Esophagus mucosa (tissue), 1 donor: ENCODE results near the gene DGUOK. TPM values are rescaled to one million over a fixed set of nuclear protein-coding genes. Genes with fewer than 3 reads are reported as not detected.
A peak's percentile ranks its signal among the peaks of the same experiment; 100 is the strongest.

Source experiments
- ATAC-seq: fragments of 200-7000 bp; cut with Tn5 transposase; one replicate; pipeline ENCODE4 v1.9.1; 2020
- total RNA-seq: library from RNA; stranded (reverse); gene quantifications from one replicate; pipeline ENCODE4 v1.2.4, GENCODE V29; 2023
- donor health status: DM: yes; HTN: yes; CAD: no.

DGUOK gene
- total RNA-seq, 1 donor from 2014 or later = 38.3 TPM

DNA sequence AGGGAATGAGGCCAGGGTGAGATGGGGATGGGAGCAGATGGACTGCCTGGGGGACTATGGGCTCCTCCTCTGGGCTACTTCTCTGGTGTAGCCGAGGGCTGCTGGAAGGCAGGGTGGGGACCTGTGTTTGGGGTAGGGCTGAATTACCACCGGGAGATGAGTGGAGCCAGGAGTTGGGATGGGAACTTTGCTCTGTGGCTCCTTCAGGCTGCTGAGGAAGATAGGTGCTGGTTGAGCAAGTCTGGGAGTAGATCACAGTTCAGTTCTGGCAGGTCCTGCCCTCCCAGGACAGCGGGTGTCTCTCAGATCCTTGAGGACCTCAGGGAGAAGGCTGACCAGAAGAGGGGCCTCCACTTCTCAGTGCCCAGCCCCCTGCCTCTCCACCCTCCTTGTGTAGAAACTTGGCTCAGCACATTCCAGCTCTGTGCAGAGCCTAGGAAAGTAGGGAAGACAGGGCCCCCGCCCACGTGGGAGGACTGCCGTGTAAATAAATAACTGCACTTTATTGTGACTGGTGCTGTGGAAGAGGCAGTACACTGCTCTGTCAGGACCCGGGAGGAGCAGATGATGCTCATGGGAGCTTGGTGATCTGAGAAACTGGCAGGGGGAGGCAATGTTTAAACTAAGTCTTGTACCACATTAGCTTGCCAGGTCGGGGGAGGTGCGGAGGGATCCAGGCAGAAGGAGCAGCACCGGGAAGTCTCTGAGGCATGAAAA lies 73.4 kb downstream of the DGUOK start:
- ATAC-seq = no peak

DNA sequence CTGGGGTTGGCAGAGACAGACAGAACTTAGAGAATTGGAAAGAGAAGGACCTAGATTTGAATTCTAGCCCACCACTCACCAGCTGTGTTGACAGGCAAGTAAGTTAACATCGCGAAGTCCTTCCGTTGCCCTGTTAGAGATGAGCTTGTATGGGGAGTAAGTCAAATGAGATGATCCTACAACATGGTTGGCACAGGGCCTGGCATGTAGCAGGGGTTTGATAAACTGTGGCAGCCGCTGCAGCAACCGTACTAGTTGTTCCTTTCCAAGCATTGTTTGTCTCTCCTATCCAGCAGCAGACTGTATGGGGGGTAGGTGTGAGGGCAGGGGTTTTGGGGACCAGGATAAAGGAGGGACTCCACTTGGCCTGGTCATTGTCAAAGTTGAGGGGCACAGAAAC lies 74.0 kb downstream of the DGUOK start:
- no peak for ATAC-seq

DNA sequence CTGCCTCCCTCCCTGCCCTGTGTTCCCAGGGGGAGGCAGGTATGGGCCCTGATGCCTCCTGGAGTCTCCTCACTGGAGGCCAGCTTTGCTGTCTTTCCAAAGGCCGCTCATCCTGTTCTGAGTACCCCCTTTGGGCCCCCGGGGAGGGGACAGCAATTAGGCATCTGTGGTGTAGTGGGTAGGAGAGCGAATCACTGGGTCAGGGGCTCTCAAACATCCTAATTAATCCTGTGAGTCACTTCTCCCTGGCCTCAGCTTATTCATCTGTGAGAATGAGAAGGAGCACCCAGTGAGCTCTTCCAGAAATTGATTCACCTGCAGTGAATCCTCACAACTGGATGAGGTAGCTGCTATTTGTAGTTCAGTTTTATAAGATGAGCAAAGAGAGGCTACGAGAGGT lies 74.4 kb downstream of the DGUOK start:
- ATAC-seq = no peak

DNA sequence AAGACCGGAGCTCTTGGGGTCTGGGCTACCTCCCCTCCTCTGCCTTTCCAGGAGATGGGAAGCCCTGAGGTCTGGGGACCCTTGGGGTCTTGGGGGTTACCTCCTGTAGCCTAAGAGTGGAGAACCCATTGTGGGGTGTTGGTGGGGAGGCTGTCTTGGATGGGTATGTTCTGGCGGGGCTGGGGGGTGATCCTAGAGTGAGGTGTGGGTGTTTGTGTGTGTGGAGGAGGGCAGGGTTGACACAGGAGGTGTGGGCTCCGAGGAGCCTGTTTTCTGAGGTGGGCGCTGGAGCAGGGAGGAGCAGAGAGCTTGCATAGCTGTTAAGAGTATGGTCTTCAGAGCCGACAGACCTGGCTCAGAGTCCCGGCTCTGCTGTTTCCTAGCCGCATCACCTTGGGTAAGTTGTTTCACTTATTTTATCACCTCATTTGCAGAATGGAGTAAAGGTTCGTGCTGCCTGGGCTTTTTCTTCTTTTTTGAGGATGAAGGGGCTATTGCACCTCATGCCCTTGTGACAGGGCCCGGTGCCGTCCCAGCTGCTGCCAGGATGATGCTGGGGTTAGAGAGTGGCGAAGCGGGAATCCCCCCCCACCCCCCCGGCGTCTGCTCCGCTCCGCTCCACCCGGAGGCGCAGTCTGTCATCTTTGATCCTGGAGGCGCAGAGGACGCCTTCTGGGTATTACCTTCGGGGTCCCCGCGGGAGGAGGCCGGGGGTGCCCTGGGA lies 75.3 kb downstream of the DGUOK start:
- ATAC-seq = no peak

DNA sequence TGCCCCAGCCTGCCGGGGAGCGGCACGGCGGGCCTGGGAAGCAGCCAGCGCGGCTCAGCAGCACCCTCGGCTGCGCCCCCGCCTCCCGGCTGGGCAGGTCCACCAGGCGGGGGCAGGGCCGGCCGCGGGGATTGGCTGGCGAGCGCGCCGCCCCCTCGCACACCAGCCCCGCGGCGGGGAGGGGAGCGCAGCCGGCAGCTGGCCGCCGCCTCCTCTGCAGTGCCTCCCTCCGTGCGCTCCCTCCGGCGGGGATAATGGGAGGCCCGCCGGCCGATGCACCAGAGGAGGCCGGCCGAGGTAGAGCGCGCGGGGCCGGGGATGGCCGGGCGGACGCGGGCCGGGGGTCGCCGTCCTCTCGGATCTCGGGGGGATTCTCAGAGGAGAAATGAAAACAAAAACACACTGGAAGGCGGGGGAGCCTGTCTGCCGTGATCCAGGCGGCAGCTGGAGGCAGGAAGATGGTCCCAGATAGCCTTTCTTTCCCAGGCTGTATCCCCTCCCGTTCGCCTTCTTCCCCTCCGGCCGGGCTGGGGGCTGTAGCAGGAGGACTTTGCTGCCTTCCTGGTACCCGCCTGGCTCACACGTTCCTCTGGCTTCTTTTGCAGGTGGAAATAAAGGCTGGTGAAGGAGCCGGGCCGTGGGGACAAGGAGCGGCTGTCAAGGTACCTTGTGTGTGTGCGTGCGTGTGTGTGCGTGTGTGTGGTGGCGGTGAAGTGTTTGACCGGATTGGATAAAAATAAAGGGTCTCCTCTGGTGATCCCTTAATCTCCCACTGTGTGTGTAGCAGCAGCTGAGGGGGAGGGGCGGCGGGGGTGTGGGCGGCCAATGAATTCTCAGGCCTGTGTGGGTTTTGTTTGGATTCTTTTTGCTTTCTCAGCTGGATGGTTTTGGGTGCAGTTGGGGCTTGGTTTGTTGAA lies 76.1 kb downstream of the DGUOK start:
- ATAC-seq = peak; percentile 94

DNA sequence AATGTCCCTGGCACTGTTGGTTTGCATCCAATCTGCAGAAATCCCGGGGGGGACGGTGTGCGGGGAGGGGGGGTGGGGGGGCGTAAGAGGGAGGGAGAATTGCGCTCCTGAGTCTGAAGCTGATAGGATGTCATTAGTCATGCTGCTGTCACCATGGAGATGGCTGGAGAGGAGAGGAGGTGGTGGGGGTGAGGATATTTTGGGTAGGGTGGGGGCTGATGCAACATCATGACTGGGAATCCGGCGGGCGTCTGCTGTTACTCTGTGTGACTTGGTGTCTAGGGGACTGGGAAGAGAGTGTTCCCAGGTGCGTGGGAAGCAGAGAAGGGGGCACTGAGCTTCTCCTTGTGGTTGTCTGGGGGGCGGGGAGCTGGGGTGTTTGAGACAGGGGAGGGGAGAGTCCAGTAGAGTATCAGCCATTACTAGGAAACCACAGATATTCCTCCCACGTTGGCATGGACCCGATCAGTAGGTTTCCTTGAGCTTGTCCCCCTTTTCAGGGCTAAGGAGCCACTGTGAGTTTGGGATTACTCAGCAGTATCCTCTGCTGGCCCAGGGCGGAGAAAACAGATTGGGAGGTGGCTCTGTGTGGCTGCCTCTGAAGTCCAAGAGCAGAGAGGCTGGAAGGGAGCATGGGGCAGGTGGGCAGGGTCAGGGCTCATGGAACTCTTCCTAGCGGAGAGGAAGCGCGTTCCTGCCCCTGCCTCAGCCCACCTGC lies 77.0 kb downstream of the DGUOK start:
- ATAC-seq = no peak

DNA sequence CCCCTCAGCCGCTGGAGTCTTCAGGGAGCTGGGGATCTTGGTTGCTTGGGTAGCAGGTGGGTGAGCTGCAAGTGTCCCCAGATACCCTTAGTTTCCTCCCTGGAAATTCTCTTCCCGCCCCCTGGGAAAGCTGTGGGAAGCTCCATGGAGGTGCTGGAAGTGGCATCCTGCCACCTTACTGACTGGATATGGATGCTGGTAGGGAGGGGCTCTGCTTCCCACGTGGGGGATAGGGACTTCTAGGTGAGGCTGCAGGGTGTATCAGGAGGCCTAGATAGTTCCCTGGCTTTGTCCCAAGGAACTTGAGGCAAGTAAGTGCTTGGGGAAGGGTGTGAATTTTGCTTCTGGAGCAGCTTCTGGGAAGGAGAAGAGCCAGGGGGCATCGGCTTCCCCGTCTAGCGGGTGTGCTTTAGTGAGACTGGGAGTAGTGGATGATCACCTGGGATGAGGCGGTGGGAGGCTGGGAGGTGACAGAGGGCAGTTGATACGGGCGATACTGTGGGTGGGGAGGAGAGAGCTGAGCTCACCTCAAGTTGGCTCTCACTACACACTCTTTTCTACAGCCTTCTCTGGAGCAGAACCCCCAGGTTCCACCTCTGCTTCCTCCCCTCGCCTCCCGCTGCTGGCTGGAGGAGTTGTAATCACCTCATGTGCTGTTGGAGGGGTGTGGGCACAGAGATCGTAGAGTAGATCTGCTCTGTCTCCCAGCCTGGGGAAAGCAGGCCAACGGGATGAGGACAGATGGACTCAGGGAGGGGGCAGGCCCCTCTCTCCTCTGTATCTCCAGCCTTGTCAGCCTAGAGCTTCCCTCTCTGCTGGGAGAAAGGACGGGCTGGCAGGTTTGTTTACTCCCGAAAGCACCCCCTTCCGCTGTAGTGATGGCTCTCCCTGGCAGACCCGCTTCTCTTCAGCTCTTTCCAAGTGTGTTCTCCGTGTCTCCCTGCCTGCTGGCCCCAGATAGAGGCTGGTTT lies 77.8 kb downstream of the DGUOK start:
- no peak for ATAC-seq

DNA sequence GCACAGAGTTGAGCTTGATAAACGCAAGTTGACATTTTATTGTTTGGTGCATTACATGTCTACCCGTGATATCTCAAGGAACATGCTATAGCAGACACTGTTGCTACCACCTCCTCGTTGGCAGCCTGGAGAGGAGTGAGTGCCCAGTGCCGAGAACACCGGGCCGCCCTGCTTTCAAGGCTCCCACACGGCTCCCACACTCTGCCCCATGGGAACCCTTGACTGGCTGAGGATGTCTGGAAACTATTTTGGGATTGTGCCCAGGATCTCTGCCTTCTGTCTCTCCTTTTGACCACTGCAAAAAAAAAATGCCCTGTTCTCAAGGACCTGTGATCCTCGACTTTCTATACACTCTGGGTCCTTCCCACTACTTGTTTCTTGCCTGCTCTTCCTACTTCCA lies 79.1 kb downstream of the DGUOK start:
- ATAC-seq = no peak

DNA sequence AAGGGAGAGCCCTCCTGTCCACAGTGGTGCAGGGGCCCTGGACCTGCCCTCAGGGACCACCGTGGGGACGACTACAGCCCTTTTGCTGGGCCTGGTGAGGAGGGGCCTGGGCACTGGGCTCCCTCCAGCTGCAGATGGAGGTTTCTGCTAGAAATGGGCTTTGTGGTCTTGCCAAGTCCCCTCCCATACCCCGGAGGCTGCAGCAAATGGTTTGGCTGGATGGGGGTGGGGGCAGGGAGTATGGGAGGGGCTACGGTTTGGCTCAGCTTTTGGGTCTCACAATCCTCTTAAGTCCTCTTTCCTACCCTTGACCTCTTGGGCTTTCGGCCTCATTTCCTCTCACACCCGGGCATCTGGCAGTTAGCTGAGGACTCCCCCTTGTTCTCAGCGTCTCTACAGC lies 79.8 kb downstream of the DGUOK start:
- no peak for ATAC-seq

DNA sequence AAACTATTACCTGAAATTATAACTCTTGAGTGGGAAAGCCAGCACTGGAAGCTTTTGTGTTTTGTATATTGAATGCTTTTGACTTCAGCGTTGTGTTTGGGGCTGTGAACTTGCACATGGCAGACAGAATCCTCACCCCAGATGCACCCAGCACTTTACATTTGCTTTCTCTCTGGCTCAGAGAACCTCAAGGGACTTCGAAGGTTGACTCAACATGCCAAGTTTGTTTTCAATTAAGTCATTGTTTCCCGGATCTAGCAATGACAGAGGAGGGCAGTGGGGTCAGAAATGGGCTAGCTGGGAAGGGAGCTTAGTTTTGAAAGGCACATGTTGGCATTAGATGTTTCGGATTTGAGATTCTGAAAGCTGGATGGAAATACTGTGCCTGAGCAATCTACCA lies 80.4 kb downstream of the DGUOK start:
- ATAC-seq = no peak

DNA sequence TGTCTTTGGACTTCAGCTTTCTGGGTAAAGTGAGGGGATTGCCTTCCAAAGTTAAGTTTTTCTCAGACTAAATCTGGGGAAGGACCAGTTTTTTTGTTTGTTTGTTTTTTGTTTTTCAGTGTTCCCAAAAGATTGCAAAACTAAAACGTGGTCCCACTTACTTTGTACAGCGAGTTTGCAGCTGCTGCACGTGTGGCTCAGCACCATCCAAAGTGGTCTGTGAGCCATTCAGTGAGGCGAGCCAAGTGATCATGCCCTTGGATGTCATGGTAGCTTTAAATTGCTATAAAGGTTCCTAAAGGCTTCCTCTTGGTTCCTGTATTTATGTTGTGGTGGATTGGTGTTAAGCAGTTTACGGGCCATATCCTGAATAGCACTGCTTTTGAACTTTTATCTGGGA lies 81.0 kb downstream of the DGUOK start:
- ATAC-seq = no peak

Other genes starting within 250 kb of the DGUOK start
- 28.3 TPM for gene TPRKB, start 189.5 kb upstream of the DGUOK start, total RNA-seq
- 28.8 TPM for gene DUSP11, start 146.8 kb upstream of the DGUOK start, total RNA-seq
- gene C2orf78, start 142.7 kb upstream of the DGUOK start, total RNA-seq = not detected
- gene STAMBP, start 97.9 kb upstream of the DGUOK start, total RNA-seq = 33.5 TPM
- 40.8 TPM for gene ACTG2, start 33.9 kb upstream of the DGUOK start, total RNA-seq
- gene TET3, start 58.0 kb downstream of the DGUOK start, total RNA-seq = 18.8 TPM
- 35.9 TPM for gene BOLA3, start 221.0 kb downstream of the DGUOK start, total RNA-seq